HuH-7 (cell line): ENCODE measurements around the gene HDAC9.

Experiments
- DNase-seq: peaks from one replicate; pipeline ENCODE4 v3.0.0; 2011; ENCODE audit warnings: low spot score

Gene HDAC9

DNA sequence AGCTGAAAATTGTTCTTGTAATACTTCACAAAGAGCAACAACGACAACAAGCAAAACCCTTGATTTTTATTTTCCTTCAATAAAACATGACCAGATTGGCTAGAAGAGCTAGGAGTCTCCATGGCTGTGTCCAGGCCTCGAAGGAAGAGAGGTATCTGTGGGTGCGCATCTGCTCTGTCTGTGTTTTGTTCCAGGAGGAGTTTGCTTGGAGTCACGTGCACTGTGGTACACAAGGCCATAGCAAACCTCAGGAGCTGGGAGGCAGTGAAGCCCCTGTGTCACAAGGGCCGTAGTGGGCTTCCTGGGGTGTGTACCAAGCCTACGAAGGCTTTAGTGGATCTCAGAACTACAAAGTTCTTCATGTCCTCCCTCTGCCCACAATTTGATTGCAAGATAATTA lies 350.2 kb downstream of the HDAC9 start:
- DNase-seq: no peak

DNA sequence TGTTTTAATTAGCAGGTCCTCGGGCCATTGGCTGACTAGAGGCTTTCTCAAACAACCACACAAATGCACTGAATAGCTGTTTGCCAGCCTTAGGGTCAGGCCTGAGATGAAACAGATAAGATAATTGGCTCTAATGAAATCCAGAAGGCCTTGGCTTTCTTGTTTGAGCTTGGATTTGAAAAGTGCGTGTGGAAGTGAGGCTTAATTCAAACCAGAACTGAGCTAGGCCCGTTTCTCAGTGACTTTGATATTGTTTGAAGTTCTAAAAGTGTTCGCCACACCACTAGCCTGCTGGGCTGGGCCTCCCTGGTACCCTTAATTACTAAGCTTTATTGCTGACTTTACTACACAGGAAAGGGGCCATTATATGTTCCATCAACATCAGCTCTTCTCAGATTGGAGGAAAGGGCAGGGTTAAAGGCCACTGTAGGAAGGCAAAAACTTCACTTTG lies 351.2 kb downstream of the HDAC9 start:
- no peak for DNase-seq

DNA sequence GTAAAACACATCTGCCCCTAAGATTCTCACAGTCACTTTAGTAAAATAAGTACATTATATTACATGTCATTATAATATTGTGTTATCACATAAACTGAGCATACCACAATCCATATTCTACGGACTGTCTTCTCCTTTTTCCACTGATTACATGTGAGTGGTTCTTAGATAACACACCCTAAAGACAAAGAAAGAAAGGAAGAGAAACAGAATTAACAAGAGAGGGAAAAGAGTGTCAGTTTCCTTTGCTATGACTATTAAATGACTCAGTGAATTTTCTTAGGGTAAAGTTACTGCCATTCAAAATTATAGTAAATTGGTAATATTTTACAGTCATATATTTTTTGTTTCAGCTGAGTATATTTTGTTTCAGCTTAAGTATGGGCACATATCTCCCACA lies 353.6 kb downstream of the HDAC9 start:
- no peak for DNase-seq

DNA sequence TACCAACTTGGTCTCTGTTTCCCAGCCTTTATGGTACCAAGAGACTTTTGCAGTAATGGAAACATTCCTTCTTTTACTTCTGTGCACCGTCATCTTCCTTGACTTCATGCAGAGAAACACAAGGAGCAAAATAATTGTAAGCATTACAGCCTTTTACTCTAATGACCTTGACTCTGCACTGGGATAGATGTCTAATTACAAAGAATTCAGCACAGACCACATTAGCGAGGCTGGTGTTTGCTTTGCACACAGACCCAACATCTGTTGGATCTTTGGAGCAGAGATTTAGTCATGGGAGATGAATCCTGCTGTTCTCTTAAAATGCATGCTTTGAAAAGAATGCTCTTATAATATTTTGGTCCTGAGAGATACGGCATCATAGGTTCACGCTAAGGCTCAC lies 360.2 kb downstream of the HDAC9 start:
- DNase-seq: no peak

DNA sequence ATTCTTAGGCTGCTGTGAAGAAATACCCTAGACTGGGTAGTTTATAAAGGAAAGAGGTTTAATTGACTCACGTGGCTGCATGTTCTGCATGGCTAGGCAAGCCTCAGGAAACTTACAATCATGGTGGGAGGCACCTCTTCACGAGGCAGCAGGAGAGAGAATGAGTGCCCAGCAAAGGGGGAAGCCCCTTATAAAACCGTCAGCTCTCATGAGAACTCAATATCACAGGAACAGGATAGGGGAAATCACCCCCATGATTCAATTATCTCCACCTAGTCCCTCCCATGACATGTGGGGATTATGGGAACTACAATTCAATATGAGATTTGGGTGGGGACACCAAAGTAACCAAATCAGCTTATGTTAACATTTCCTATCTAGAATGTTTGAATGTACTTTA lies 362.7 kb downstream of the HDAC9 start:
- no peak for DNase-seq

DNA sequence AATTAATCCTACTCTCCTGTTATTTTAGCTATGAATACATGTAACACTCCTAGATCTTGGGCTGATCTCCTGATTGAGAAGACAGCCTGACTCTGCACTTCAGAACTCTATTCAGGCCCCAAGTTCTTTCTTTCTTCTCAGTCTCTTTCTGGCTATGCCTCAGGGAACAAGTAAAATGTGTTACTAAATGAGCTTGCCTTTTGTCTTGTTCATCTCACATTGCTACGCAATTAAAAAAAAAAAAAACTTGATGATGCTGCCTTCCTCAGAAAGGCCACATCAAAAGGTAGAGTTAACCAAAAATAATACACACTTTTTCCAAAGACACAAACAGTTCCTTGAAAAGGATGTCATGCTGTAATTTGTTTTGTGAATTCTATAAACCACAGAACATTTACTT lies 363.8 kb downstream of the HDAC9 start:
- no peak for DNase-seq

DNA sequence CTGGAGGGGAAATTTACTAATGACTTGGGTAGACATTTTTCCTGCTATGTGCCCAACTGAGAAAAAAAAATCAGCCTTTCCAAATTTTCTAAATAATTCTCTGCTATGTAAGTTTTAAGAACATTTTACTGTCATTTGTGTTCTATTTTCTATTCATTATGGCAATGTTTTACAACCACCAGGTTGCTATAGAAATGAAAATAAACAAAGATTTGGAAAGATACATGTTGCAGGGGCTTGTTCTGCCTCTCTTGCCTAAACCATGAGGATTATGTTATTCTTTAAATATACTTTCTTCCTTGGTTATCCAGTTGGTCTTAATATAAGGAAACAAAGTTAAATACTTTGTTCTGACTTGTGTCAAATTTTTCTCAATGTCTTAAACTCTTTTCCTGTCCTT lies 364.7 kb downstream of the HDAC9 start:
- no peak for DNase-seq

DNA sequence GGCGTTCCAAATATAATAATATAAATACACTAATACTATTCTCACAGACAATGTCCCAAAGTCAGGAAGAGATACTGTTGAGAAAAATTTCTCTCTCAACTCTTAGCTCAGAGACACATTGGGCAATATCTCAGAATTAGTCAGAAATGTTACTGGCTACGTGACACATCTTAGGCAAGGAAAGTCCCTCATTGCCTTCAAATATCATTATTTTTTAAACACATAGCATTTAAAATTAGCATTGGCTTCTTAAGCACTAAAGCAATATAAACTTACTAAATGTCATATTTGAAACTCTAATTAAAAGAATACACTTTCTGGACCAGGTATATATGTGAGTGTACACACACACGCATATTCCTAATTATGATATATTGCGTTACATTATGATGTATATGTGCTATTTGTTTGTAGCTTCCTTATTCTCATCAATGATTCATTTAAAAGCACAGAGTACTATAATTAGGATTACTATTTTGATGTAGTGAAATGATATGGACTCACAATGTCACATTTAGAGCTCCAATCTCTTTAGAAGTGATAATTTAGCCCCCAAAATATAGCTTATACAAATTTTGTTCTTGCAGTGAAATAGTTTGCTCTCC lies 366.1 kb downstream of the HDAC9 start:
- no peak for DNase-seq

DNA sequence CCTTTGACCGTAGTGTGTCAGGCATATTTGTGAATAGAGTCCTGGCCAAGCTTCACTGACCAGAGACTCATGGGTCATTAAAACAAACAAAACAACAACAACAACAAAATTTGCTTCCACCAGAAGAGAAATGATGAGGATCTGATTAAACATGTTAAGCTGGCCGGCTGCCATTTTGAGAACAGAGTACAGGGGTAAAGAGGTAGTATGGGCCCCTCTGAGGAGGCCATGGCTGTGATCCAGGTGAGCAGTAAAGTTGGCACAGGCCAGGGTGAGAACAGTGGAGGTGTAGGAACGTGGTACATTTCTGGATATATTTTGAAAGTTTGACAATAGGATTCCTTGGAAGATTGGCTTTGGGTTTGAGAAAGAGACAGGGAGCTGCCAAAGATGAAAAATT lies 369.4 kb downstream of the HDAC9 start:
- no peak for DNase-seq

DNA sequence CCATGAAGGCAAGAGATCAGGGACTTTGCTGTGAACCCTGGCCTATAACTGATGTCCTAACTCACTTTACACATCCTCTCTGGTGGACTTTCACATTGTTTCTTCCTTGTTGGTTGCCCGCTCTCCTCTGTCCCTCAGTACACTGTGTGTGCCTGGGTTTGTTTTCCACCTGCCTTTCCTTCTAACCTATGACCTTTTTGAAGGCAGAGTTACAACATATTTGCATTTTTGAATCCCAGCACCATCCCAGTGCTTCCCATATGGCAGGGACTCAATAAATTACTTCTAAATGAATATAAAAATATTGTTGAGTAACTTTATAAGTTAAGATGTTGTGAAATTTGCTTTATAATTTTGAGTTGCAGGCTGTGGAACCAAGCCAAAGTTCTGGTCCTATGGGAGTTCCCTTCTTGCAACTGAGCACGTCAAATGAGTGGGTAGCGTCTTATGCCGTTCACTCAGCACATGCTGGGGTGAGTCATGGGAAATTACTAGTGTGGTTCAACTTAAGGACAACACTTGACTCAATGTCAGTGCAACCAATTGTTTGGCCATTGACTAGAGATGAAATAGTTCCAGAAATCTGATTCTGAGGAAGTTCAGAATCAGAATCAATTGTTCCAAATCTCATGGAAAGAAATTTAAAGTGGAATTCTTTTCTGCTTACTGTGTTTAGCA lies 370.9 kb downstream of the HDAC9 start:
- DNase-seq: no peak

DNA sequence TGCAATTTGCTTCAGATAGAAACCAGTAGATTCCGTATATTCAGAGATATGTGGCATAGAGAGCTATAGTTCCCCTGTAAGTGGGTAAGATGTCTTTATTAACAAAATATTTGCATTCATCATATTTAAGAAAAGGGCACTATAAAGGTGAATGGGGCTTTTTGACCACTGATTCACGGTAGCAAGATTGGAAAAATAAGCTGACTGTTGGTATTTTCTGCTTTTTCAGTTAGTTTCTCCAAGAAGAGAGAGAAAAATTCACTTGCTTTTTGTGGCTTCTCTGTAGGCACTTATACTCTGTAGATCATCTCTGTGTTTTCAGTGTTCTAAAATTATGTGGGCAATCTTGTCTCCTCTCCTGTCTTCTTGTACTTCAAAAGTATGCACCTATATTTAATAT lies 376.8 kb downstream of the HDAC9 start:
- no peak for DNase-seq

DNA sequence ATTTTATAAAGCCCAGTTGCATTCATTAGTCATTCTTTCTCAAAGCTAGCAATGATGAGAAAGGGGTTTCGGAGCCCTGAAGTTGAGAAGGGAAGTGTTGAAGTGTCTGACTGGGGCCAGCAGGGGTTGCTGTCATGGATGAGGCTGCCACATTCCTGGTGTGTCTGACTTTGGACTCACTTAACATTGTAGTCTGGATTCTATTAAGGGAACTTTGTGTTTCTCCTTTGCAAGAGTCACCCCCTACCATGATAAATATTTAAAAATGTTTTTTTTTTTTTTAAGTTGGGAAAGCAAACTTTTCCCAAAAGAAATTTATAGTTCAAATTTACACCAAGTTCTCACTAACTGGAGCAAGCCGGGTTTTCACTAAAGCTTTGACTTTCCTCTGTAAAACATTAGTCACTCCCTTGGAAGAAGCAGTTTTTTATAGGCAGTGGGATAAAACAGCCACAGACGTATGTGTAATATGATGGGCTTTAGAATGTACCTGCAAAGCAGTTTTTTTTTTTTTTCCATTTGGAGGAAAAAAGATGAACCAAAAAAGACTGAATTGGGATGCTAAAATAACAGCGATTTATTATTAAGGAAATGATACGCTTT lies 378.3 kb downstream of the HDAC9 start:
- DNase-seq: peak; percentile 11

DNA sequence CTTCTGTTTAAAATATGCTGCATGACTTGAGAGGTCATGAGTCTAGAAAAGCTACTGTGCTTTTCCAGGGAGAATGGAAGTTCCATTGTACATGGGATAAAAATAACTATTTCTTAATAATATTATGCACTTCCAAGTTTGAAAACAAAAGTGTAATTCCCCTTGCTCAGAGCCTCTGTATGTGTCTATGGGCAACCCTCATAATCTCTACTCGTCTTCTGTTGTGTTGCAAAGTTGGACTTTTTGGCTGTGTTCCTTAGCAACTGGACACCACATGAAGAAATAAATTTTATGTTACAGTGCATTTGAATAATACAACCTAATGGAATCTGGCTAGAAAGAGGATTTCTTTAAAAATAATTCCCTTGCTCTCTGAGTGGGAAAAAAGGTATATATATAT lies 379.3 kb downstream of the HDAC9 start:
- DNase-seq: no peak

DNA sequence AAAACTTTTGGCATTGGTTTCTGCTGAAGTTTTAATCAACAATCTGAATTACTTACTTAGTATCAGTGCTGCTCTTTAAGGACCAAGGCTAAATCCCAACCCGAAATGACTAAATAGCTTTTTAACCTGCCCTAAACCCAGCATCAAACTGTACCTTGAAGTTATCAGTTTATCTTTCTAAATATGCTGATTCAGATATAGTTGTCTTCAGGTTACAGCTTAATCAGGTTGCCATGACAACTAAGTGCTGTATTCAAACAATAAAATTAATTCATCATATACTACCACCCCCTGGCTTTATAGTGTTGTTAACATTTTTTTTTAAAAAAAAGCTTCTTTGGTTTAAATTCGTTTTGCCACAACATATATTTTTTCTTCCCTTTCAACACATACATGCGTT lies 382.3 kb downstream of the HDAC9 start:
- DNase-seq: no peak

DNA sequence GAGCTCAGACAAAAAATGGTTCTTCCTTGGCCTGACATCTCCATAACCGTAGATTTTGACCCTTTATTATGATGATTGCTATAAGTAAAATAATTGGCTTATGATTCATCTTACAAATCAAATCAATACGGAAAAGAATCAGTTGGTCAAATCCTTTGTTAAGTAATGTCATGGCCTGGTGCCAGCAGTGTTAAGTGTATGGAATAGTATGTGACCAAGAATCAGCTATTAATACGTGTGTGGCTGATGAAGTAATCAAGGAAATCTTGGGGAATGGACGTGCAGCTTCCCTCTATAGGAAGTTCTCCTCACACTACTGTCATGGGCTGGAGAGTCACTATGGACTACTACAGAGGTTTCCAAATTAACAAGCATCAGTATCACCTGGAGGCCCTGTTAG lies 391.3 kb downstream of the HDAC9 start:
- DNase-seq: no peak

DNA sequence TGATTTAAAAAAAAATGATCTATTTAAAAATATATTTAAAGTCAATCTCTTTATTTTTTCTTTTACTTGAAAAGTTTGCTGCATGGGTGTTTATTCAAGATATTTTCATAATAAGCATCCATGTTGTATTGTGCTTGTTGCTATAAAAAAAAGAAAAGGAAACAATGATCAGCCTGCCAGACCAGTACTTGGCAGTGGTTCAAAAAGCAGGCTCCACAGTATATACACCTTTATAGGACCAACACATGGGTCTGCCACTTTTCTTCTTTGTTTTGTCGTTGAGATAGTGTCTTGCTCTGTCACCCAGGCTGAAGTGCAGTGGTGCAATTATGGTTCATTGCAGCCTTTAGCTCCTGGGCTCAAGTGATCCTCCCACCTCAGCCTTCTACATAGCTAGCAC lies 393.9 kb downstream of the HDAC9 start:
- DNase-seq: no peak

DNA sequence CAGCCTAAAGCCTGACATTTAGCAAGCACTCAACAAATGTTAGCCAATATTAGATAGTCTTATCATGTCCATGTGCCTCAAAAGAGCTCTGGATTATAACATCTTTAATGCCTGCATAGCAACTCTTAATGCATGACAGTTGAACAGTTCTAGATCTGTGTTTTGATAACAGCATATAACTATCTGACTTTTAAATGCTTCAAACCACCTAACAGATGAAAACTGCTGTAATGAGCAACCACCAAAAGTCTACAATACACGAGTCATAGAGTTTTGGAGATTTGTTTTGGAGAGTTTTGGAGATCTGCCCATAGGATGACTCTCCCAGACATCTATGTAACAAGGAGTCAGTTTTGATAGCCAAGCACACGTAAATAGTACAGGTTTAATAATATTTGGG lies 394.6 kb downstream of the HDAC9 start:
- no peak for DNase-seq

DNA sequence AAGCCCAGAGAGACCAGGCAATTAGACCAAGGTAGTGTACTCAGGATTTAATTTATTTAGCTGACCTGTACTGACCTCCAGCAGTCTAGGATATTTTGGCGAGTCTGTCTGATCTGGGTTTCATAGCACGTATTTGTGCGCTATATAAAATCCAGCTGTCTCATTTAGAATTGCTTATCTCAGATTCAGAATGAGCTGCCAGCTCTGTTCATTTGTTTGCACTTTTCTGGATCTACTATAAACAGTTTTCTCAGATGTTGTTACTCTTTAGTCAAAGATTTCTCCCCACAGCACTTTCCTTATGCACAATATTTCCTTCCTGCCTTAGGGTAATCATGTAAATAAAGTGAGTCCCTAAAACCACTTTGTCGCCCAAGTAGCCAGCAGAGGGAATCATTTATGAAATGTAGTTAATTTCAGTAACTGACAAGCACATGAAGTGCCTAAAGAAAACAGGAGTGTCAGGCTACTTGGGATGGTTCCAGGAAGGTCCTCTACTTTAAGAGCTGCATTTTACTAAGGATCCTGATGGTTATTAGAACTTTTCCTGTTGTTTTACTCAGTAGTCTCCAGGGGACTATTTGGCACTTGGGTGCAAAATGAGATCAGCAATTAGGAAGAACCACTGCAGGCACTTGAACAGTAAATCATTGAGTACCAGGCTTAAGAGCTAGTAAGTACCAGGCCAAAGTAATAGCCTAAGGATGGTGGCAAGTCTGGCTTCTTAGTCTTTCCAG lies 395.5 kb downstream of the HDAC9 start:
- no peak for DNase-seq

DNA sequence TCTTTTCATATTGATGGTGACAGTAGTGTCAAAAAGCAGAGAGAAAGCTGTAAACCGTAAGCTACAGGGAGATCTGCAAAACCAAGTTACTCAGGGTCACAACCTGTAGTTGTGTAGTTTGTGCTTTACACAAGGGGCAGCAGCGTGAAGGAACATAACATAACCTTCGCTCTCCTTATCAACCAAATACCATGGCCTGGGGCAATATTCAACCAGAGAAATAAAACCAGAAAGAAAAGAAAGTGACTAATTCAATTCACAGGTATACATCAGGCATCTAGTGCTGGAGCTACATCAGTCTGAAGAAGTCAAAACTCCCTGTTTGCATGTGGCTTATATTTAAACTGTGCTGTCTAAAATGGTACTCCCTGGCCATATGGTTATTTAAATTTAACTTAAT lies 397.6 kb downstream of the HDAC9 start:
- DNase-seq: no peak

DNA sequence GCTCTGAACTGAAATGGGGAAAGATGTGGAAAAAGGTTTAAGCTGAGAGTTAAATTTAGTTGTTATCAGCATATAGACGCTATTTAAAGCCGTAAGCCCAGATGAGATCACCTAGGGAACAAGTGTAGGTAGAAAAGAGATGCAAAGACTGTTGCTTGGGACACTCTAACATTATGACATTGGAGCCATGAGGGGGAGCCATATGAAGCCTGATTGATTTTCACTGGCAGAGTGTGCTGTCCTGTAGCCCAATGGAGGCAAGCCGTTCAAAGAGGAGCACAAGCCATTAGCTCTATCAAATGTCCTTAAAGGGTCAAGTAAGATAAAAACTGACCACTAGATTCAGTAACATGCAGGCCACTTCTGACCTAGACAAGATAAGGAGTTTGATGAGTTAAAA lies 398.6 kb downstream of the HDAC9 start:
- no peak for DNase-seq

DNA sequence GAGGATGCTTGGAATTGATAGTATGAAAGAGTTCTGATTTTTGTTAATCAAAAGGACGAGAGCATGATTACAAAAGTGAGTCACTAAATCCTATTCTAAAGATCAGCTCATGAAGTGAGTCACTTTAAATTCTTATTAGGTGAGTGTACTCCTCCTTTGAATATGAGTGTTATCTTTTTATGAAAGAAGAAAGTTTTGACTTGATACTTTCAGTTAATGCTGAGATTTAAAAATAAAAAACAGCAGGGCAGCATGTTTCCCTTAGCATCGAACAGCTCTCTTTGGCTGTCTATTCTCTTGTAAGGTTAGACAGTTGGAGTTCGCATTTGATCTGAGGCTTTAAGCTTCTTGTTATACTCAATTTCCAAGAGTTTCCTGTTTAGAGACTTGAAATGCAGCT lies 399.9 kb downstream of the HDAC9 start:
- DNase-seq: no peak

DNA sequence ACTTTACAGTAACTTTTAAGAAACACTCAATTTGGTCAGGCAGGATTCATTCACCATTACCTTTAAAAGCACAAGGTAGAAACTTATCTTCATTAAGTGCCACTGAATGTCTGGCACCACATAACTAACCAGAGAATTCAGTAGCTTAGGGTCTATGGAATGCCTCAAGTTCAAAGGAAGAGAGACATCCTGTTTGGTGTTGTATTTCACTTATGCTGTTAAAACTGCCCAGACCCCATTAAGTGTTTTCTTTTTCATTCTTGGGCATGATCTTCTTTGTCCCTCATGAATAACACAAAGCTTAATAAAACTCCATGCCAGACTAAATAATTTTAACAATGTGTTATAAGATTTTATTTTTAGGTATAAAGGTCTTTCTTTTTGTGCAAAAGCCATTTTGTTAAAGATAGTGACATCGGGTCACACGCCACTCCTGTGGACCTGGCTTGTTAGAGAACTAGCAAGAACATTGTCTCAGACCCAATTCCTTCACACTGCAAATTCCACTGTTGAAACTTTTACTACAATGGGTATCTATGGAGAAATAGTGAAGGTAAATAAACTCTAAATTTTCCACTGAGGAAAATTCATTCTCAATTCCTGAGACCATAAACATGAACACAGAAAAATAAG lies 400.9 kb downstream of the HDAC9 start:
- no peak for DNase-seq

DNA sequence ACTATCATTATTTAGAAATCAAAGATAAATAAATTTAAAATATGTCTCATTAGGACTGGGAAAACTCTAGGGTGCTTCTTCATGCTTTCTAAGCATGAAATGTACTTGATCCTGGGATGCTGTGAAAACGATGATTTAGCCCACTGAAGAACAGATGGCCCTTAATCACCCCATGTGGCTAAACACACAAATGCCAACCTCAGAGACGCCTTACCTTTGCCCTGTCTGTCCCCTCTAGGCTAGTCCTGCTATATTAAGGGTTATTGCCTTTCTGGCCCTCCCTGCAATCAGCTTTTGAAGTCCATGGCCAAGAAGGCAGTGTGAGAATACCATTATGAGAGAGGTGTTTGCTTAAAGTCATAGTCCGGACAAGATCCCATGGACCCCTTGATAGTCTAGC lies 404.7 kb downstream of the HDAC9 start:
- no peak for DNase-seq
